MM.1S (cell line): ENCODE results near the gene MYOG.

ENCODE experiments used
- DNase-seq: peaks from one replicate; pipeline ENCODE4 v3.0.0-alpha.2; 2015
- H2AFZ ChIP-seq: fragments of 300-600 bp; sonication (generic); 2 replicates; pipeline ENCODE4 v1.6.0; 2016; ENCODE audit warnings: antibody characterized with exemption, low read length
- H3F3A ChIP-seq: fragments of 300-600 bp; sonication (generic); 2 replicates; pipeline ENCODE4 v1.6.1; 2016; ENCODE audit warnings: mild to moderate bottlenecking, antibody characterized with exemption, low read length, moderate library complexity, mixed read lengths; ENCODE audit not compliant: insufficient read depth
- H3K27ac ChIP-seq: fragments of 300-600 bp; sonication (generic); 2 replicates; pipeline ENCODE4 v1.5.1; 2016; ENCODE audit warnings: mild to moderate bottlenecking, low read length
- H3K27me3 ChIP-seq: fragments of 300-600 bp; sonication (generic); replicated peaks from 2 replicates; pipeline ENCODE4 v1.6.0; 2016; ENCODE audit warnings: low read length; ENCODE audit not compliant: insufficient read depth
- H3K36me3 ChIP-seq: fragments of 300-600 bp; sonication (generic); replicated peaks from 2 replicates; pipeline ENCODE4 v1.6.1; 2016; ENCODE audit warnings: mild to moderate bottlenecking, low read length, mixed read lengths; ENCODE audit not compliant: insufficient read depth
- H3K4me1 ChIP-seq: fragments of 300-600 bp; sonication (generic); 2 replicates; pipeline ENCODE4 v1.6.1; 2016; ENCODE audit warnings: low read length, mixed read lengths
- H3K4me2 ChIP-seq: fragments of 300-600 bp; sonication (generic); 2 replicates; pipeline ENCODE4 v1.6.0; 2016; ENCODE audit warnings: low read depth, low read length
- H3K4me3 ChIP-seq: fragments of 300-600 bp; sonication (generic); 2 replicates; pipeline ENCODE4 v1.5.1; 2016; ENCODE audit warnings: low read length, mixed read lengths
- H3K79me2 ChIP-seq: fragments of 300-600 bp; sonication (generic); 2 replicates; pipeline ENCODE4 v1.6.1; 2016; ENCODE audit warnings: mixed run types, low read length, mixed read lengths
- H3K9ac ChIP-seq: fragments of 300-600 bp; sonication (generic); 2 replicates; pipeline ENCODE4 v1.6.1; 2016; ENCODE audit warnings: low read length, mixed read lengths
- H3K9me2 ChIP-seq: fragments of 300-600 bp; sonication (generic); replicated peaks from 2 replicates; pipeline ENCODE4 v1.6.1; 2016; ENCODE audit warnings: mild to moderate bottlenecking, low read length, mixed read lengths; ENCODE audit not compliant: insufficient read depth
- H3K9me3 ChIP-seq: fragments of 300-600 bp; sonication (generic); replicated peaks from 2 replicates; pipeline ENCODE4 v1.6.1; 2016; ENCODE audit warnings: mild to moderate bottlenecking, low read length, mixed read lengths; ENCODE audit not compliant: insufficient read depth
- H4K20me1 ChIP-seq: fragments of 300-600 bp; sonication (generic); 2 replicates; pipeline ENCODE4 v1.6.1; 2016; ENCODE audit warnings: mild to moderate bottlenecking, low read length, moderate library complexity, mixed read lengths; ENCODE audit not compliant: insufficient read depth
- EZH2 ChIP-seq: fragments of 300-600 bp; sonication (generic); optimal IDR thresholded peaks from 2 replicates; pipeline ENCODE3; 2017; ENCODE audit warnings: low read depth, mild to moderate bottlenecking, antibody characterized with exemption, low read length, mixed read lengths
- EZH2phosphoT487 ChIP-seq: fragments of 300-600 bp; sonication (generic); IDR thresholded peaks from 2 replicates; pipeline ENCODE4 v1.6.1; 2018; ENCODE audit warnings: antibody characterized with exemption, low read length
- TF ChIP-seq, protein P1 (sequence below): fragments of 300-600 bp; sonication (generic); IDR thresholded peaks from 2 replicates; pipeline ENCODE4 v1.5.1; 2016; ENCODE audit warnings: antibody characterized with exemption, low read length, mixed read lengths

The MYOG gene

DNA sequence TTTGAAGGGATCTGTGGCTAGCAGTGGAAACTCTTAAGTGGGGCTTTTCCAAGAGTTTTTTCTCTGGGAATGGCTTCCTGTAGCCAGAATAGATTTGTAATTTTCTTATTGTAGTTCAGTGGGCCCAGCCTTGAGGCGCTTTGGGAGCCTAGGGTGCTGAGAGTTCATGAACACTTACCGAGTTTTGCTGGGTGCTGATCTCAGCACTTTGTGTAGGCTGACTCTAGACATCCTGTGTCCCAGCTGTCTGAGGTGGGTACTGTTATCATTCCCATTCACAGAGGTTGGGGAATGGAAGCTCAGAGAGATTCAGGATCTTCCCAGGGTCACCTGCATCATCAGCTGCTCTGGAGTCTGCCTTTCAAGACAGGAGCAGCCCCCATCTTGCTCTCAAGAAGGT, 52.5 kb downstream of the MYOG start:
- Histone ChIP-seq H3K4me2 (no peak overlapping the region), H3K4me1 (peaks cover 14% of the 10 kb centered on the region), H3K27me3 (no peaks in the 10 kb centered on the region), H3F3A (no peaks in the 10 kb centered on the region), H3K36me3 (no peaks in the 10 kb centered on the region), H3K79me2 (no peaks in the 10 kb centered on the region), H3K27ac (no peak overlapping the region), H3K9me2 (no peaks in the 10 kb centered on the region), H4K20me1 (no peaks in the 10 kb centered on the region), H3K9ac (no peak overlapping the region), H3K9me3 (no peaks in the 10 kb centered on the region), H3K4me3 (no peak overlapping the region), H2AFZ (no peak overlapping the region)
- TF ChIP-seq EZH2 = no peak
- TF ChIP-seq EZH2phosphoT487 = no peak
- TF ChIP-seq, protein P1, sequence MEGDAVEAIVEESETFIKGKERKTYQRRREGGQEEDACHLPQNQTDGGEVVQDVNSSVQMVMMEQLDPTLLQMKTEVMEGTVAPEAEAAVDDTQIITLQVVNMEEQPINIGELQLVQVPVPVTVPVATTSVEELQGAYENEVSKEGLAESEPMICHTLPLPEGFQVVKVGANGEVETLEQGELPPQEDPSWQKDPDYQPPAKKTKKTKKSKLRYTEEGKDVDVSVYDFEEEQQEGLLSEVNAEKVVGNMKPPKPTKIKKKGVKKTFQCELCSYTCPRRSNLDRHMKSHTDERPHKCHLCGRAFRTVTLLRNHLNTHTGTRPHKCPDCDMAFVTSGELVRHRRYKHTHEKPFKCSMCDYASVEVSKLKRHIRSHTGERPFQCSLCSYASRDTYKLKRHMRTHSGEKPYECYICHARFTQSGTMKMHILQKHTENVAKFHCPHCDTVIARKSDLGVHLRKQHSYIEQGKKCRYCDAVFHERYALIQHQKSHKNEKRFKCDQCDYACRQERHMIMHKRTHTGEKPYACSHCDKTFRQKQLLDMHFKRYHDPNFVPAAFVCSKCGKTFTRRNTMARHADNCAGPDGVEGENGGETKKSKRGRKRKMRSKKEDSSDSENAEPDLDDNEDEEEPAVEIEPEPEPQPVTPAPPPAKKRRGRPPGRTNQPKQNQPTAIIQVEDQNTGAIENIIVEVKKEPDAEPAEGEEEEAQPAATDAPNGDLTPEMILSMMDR = no peak
- DNase-seq = peak; percentile 29
